Adipocyte (in vitro differentiated cells): ENCODE results near the gene MDK.

Experiments
- DNase-seq: peaks from one replicate; pipeline ENCODE4 v3.0.0-alpha.2; 2015; ENCODE audit warnings: low read depth
- H3K27me3 ChIP-seq: replicated peaks from 2 replicates; pipeline ENCODE4 v1.7.0; 2013; ENCODE audit warnings: mild to moderate bottlenecking, low read length, moderate library complexity; ENCODE audit not compliant: control insufficient read depth, insufficient read depth
- H3K36me3 ChIP-seq: 2 replicates; pipeline ENCODE4 v1.7.0; 2013; ENCODE audit warnings: low read length, mild to moderate bottlenecking, moderate library complexity; ENCODE audit not compliant: control insufficient read depth, insufficient read depth, severe bottlenecking
- H3K4me1 ChIP-seq: 2 replicates; pipeline ENCODE4 v1.7.0; 2013; ENCODE audit warnings: mild to moderate bottlenecking, low read length, moderate library complexity; ENCODE audit not compliant: control insufficient read depth, insufficient read depth
- H3K4me3 ChIP-seq: 2 replicates; pipeline ENCODE4 v1.7.0; 2013; ENCODE audit warnings: mild to moderate bottlenecking, low read length, moderate library complexity
- H3K9ac ChIP-seq: 2 replicates; pipeline ENCODE4 v1.7.0; 2013; ENCODE audit warnings: mild to moderate bottlenecking, low read length, moderate library complexity
- H3K9me3 ChIP-seq: 2 replicates; pipeline ENCODE4 v1.7.0; 2013; ENCODE audit warnings: mild to moderate bottlenecking, low read length, moderate library complexity; ENCODE audit not compliant: control insufficient read depth

The MDK gene, protein sequence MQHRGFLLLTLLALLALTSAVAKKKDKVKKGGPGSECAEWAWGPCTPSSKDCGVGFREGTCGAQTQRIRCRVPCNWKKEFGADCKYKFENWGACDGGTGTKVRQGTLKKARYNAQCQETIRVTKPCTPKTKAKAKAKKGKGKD

DNA sequence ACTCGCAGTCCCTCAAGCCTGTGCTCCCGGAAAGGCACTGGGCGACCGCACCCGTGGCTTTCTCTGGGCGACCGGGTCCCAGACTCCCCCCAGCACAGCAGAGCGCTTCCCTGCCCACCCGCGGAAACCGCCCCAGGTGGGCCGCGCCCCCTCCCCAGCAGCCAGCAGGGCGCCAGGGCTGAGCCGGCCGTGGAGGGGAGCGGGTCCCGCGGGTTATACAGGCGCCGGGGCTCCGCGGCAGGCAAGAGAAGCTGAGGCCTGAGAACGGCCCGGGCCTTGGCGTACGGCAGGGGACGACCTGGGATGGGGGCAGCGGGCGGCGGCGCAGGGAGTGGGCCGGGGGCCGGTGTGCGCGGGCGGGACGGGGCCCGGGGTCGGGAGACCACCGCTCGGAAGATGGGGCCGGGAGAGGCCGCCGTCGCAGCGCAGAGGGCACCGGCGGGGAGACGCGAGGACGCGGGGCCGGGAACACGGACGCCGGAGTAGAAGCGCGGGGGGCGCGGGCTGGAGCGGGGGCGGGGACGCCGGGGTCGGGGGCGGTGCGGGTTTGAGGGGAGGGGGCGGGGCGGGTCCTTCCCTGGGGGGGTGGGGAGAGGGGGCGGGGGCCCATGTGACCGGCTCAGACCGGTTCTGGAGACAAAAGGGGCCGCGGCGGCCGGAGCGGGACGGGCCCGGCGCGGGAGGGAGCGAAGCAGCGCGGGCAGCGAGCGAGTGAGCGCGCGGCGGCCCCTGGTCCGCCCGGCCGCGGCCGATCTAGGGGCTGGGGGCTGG lies at the start of gene MDK:
TSS of gene MDK (plus strand) at position 622 of the 771 bp plus-strand sequence. CDS start 389 bp downstream, outside the sequence.
- Histone ChIP-seq H3K4me3 (peak within 1 kb of the TSS; percentile 76), H3K4me1 (peaks cover 2% of the 10 kb centered on the region), H3K27me3 (peaks cover 6% of the 10 kb centered on the region), H3K36me3 (peaks cover 9% of the 10 kb centered on the region), H3K9me3 (no peaks in the 10 kb centered on the region), H3K9ac (peak within 1 kb of the TSS; percentile 64)
- DNase-seq, result peak; percentile 61

DNA sequence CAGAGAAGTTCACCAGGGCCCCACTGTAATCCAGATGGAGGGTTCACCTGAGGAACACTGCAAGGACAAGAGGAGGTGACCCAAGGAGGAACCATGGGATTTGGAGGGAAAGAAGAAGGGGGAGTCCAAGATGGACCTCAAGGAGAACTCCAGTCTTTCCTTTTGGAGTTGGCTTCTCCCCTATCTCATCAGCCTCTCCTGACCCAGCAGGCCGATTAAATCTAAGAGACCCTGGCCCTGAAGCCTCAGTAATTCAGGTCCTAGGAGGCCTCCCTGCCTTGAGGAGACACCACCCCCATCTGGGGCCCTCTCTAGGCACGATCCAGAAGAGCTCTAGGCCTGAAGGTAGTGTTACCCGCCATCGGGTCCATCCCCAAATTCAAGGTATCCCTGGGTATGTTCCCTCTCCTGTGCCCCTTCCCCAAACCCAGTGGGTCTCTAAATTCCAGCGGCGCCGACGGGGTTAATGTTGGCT lies 49.3 kb upstream of the MDK start:
- Histone ChIP-seq H3K4me3 (no peak overlapping the region), H3K4me1 (peaks cover 9% of the 10 kb centered on the region), H3K9me3 (no peaks in the 10 kb centered on the region), H3K36me3 (no peaks in the 10 kb centered on the region), H3K9ac (no peak overlapping the region), H3K27me3 (peaks cover 19% of the 10 kb centered on the region)
- no peak for DNase-seq

DNA sequence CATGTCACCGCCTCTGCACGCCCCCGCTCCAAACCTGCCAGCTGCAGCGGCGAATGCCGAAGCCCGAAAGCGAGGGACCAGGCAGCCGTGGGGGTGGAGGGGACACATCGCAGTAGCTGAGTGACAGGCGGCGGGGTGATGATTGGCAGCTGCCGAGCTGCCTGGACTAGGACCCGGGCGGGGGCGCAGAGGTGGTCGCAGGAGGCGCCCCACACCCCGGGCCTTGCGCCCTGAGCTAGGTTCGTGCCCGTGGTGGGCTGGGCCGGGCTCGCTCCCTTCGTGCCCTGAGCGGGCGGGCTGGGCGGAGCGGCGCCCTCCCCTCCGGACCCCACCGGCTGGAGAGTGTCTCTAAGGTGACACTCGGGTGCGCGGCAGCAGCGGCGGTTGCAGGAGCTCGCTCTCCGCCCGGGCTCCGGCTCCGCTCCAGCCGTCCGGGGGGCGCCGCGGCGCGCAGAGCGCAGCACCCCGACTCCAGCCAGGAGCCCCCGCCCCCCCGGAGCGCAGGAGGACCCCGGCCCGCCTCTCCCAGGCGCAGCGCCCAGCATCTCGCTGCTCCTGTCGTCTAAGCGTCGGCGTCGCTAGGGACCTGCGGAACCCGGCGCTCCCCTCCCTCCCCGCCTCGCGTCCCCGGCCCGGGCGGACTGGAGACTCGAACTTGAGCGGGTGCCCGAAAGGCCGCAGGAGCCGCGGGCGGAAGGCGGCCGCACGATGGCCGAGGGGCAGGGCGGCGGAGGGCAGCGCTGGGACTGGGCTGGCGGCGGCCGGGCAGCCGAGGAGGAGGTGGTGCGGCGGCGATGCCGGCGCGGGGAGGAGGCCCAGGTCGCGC lies 48.7 kb upstream of the MDK start:
- DNase-seq, result peak; percentile 38
- Histone ChIP-seq H3K27me3 (peaks cover 19% of the 10 kb centered on the region), H3K4me1 (peaks cover 12% of the 10 kb centered on the region)

DNA sequence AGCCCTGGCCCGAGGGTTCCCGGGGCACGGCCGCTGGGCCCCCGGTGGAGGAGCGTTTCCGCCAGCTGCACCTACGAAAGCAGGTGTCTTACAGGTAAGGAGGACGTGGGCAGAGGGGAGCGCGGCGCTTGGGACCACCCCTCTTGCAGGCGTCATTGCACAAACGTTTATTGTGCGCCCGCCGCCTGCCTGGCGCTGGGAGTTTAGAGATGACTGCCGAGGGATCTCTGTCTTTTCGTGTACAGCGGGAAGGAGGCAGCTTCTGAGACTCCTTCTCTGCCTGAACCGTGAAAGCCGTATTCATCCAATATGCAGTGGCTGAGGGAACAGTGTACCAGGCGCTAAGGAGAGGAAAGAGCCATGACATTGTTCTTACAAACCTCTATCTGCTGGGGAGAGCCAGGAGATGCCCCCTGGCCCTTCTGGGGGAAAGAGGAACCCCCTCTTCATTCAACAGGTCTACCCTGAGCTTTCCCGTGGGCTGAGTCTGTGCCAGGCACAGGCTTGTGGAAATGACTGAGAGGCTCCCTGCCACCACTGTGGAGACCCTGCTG lies 48.0 kb upstream of the MDK start:
- no peaks in the 10 kb centered on the region for H3K9me3 ChIP-seq
- H3K4me1 ChIP-seq, result peaks cover 19% of the 10 kb centered on the region
- peaks cover 19% of the 10 kb centered on the region for H3K27me3 ChIP-seq
- H3K9ac ChIP-seq, result no peak overlapping the region
- H3K4me3 ChIP-seq, result peak overlapping the region; percentile 51
- no peaks in the 10 kb centered on the region for H3K36me3 ChIP-seq
- no peak for DNase-seq

More for the DNA sequence above, 48.7 kb upstream of the MDK start:
- Histone ChIP-seq H3K9me3 (no peaks in the 10 kb centered on the region), H3K36me3 (no peaks in the 10 kb centered on the region), H3K9ac (no peak overlapping the region), H3K4me3 (peak overlapping the region; percentile 51)

DNA sequence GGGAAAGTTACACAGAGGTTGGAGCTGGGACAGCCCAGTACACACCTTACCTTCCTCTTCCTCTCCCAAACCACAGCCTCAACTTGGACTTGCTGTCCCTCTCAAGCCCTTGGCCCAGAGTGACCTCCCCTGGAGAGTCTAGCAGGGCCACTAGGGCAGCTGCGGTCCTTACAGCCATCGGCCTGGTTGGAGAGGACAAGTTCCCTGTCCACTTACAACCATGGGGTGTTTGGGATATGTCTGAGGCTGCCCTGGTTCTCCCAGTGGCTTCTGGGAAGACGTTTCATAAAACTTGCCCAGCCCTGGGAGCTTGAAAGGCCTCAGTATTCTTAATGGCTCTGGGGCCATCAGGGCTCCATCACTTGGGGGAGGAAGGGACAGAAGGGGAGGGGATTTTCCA lies 47.3 kb upstream of the MDK start:
- Histone ChIP-seq H3K9me3 (no peaks in the 10 kb centered on the region), H3K36me3 (no peaks in the 10 kb centered on the region), H3K4me1 (peaks cover 26% of the 10 kb centered on the region), H3K4me3 (no peak overlapping the region), H3K27me3 (peaks cover 19% of the 10 kb centered on the region), H3K9ac (no peak overlapping the region)
- no peak for DNase-seq

DNA sequence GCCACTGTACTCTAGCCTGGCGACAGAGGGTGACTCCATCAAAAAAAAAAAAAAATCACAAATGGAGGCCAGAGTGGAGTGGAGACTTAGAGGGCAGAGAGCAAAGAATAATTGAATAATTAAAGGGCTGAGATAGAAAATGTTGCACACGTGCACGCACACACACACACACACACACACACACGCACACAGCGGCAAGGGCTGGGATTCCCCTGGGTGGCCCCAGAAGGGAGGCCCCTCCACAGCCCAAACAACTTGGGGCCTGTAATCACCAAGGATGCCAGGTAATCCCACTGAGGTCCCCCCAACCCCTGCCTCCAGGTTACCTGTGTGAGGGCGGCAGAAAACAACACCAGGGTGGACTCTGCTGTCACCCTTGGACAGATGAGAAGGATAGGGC lies 46.2 kb upstream of the MDK start:
- Histone ChIP-seq H3K27me3 (peaks cover 19% of the 10 kb centered on the region), H3K36me3 (no peaks in the 10 kb centered on the region), H3K9ac (no peak overlapping the region), H3K9me3 (no peaks in the 10 kb centered on the region), H3K4me3 (no peak overlapping the region), H3K4me1 (peaks cover 35% of the 10 kb centered on the region)
- DNase-seq, result no peak

DNA sequence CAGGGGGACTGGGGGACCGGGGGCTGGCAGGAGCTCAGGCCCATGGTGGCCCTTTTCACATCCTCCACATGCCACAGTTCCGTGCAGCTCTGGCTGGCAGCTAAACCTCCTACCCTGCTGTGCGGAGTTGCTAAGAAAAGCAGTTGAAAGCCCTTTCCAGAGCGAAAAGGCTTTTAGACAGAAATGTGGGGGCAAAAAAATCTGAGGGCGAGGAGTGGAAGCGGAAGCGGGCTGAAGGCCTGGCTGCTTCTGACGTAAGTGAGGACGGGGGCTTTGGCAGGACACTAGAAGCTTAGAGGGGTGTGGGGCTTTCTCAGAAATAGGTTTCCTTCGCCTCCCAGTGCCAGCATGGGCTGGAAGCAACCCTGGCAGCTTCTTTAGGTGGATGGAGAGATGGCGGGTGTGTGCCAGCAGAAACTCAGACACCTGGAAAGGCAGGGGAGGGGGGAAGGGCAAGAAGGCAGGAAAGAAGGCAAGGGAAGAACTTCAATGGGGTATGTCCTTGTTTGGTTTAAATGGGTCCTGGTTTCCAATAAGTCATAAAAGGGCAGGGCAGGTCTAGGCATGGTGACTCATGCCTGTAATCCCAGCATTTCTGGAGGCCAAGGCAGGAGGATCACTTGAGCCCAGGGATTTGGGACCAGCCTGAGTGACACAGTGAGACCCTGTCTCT lies 45.4 kb upstream of the MDK start:
- H3K27me3 ChIP-seq, result peaks cover 15% of the 10 kb centered on the region
- no peak overlapping the region for H3K9ac ChIP-seq
- H3K9me3 ChIP-seq, result no peaks in the 10 kb centered on the region
- no peaks in the 10 kb centered on the region for H3K36me3 ChIP-seq
- H3K4me1 ChIP-seq, result peaks cover 42% of the 10 kb centered on the region
- H3K4me3 ChIP-seq, result no peak overlapping the region
- DNase-seq, result no peak

DNA sequence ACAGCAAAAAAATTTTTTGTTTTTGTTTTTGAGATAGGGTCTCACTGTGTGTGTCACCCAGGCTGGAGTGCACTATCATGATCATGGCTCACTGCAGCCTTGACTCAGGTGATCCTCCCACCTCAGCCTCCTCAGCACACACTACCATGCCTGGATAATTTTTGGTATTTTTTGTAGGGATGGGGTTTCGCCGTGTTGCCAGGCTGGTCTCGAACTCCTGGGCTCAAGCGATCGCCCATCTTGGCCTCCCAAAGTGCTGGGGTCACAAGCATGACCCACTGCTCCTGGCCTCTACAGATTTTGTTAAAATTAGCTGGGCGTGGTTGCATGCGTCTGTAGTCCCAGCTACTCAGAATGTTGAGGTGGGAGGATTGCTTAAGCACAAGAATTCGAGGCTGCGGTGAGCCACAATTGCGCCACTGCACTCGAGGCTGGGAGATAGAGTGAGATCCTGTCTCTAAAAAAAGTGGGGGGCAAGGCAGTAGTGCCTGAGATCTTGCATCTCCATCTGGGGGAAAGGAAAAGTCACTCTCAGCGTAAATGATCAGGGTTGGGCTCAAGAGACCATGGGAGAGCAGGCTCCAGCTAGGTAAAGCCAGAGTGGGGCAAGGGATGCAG lies 44.8 kb upstream of the MDK start:
- H3K9me3 ChIP-seq, result no peaks in the 10 kb centered on the region
- DNase-seq, result no peak
- H3K36me3 ChIP-seq, result no peaks in the 10 kb centered on the region
- no peak overlapping the region for H3K4me3 ChIP-seq
- H3K27me3 ChIP-seq, result peaks cover 9% of the 10 kb centered on the region
- no peak overlapping the region for H3K9ac ChIP-seq
- H3K4me1 ChIP-seq, result peaks cover 42% of the 10 kb centered on the region

DNA sequence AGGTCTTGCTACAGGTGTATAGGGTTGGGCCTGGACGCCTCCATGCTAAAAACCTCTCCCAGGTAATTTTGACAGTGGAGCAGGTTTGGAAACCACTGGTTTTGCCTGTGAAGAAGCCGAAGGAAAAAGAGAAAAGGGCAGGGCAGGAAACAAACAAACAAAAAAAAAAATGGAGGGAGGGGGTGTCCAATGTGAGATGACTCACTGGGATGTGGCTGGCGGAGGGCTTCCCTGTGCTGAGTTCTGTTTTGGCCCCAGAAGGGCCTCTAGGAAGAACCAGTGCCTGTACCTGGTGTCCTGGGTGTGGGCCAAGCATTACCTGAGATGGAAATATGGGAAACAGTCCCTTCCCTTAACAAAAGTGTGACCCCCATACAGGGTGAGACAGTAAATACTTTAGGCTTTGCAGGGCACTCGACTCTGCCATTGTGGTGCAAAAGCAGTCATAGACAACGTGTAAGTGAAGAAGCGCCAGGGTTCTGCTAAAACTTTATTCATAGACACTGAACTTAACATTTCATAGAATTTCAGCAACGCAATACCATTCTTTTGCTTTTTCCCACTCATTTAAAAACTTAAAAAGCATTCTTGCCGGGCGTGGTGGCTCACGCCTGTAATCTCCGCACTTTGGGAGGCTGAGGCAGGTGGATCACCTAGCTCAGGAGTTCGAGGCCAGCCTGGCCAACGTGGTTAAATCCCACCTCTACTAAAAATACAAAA lies 43.7 kb upstream of the MDK start:
- no peak overlapping the region for H3K4me3 ChIP-seq
- no peaks in the 10 kb centered on the region for H3K27me3 ChIP-seq
- H3K4me1 ChIP-seq, result peaks cover 49% of the 10 kb centered on the region
- H3K36me3 ChIP-seq, result no peaks in the 10 kb centered on the region
- H3K9ac ChIP-seq, result no peak overlapping the region
- no peak for DNase-seq
- no peaks in the 10 kb centered on the region for H3K9me3 ChIP-seq

DNA sequence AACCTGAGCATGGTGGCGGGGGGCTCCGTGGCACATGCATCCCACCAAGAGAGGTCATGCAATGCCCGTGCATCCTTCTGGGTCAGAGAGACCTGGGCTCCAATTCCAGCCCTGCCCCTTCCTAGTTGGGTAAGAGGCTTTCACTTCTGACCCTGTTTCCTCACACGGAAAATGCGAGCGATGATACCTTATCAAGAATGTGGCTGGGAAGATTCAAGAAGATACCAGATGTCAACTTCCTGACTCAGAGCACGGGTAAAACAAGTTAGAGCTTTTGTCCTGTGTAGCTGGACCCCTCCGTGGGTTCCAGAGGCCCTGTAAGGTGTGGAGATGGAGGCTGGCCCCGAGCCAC lies 42.9 kb upstream of the MDK start:
- no peak for DNase-seq
- Histone ChIP-seq H3K36me3 (no peaks in the 10 kb centered on the region), H3K9ac (peak overlapping the region; percentile 82), H3K9me3 (no peaks in the 10 kb centered on the region), H3K4me1 (peaks cover 58% of the 10 kb centered on the region), H3K4me3 (peak overlapping the region; percentile 70), H3K27me3 (no peaks in the 10 kb centered on the region)
